ENCODE results near the gene MORC4.

MORC4 gene

DNA sequence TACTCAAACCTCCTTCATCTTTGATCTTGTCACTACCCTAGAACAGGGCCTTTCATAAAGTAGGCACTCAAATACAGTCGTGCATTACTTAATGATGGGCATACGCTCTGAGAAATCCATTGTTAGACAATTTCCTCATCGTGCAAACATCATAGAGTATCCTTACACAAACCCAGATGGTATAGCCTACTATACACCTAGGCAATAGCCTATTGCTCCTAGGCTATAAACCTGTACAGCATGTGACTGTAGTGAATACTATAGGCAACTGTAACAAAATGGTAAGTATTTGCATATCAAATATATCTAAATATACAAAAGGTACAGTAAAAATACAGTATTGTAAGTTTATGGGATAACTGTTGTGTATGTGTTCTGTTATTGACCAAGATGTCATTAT, 47.9 kb downstream of the MORC4 start:
- no peak for DNase-seq

DNA sequence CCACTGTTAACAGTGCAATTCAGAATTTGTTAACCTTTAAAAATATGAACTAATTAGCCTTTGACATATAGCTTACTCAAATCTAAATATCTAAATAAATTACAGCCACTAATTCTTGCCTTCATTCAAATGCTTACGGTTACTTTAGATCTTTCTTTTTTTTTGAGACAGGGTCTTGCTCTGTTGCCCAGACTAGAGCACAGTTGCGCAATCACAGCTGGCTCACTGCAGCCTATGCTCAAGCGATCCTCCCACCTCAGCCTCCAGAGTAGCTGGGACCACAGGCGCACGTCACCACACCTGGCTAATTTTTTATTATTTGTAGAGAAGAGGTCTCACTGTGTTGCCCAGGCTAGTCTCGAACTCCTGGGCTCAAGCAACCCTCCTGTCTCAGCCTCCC, 48.8 kb downstream of the MORC4 start:
- no peak for DNase-seq

DNA sequence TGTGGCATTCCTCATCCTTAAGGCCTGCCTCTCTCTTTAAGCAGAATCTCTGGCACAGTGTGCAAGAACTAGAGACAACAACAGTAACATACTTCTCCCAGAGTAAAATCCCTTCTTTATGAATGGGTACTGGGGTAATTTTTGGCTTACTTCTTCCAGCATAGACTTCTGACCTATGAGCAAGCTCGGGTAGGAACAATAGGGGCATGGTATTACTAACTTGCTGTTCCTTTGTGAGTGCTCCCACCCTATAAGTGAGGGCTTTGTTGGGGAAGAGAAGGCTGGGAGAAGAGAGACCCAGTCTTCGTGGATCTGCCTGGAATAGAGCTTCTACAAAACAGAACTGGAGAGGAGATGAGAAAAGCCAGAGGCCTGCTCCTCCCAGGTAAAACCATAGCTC, 49.6 kb downstream of the MORC4 start:
- DNase-seq = no peak

DNA sequence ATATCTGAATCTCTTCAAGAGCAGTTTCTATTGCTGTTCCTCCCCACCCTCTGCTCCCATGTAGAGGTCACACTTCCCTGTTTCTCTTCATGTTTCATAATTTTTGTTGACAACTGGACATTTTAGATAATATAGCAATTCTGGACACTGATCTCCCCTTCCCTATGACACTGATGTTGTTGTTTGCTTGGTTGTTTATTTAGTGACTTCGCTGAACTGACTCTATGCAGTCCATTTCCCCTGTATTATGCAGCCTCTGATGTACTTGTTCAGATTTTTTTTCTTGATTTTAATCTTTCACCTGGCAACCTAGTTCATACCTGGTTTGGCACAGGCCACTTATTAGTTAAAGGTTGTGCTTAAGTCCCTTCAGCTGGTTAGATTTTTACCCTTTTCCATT, 50.6 kb downstream of the MORC4 start:
- no peak for DNase-seq

- no peak for DNase-seq
Measured at GRCh38 chrX:106948641-106949040, 51.4 kb downstream of the MORC4 start.

- DNase-seq = no peak
Measured at GRCh38 chrX:106946464-106946863, 53.5 kb downstream of the MORC4 start.

DNA sequence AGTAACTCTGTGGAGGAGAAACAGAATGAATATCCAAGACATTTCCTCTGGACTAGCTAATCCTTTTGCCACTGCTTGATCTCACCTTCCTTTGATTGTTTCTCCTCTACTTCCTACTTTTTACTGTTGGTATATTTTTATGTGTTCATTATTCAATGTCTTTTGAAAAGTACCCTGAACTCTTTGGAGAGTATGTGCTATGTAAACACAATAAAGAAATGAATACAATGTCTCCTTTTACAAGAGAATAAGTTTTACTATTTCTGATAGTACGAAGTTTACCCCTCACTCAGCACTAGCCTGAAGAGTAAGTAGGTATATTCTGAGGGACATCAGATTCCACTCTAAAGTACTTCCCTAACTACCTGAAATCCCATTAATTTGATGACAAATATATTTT, 59.9 kb downstream of the MORC4 start:
- no peak for DNase-seq

- DNase-seq = no peak
Measured at GRCh38 chrX:106939566-106939965, 60.4 kb downstream of the MORC4 start.

GRCh38 chrX:106936246-106936645, 63.8 kb downstream of the MORC4 start:
- DNase-seq = no peak

GRCh38 chrX:106935175-106935574, 64.8 kb downstream of the MORC4 start:
- no peak for DNase-seq

DNA sequence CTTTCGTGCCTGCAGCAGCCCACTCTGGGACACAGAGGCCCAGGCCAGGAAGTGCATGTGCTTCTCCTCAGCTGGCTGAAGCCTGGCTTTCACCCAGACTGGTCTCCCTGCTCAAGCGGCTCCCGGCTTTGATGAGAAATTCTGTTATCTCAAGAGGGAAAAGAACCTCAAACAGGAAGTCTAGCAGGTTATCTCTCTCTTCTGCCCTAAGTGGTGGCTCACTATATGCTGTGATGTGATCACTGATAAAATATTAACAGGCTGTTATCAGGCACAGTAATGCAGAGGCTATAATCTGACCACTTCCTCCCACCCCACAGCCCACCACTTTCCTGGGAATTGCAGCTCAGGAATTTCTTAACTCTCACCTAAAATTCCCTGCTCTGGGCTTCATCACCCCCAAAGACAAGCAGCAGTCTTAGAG, 66.5 kb downstream of the MORC4 start:
- DNase-seq = no peak

DNA sequence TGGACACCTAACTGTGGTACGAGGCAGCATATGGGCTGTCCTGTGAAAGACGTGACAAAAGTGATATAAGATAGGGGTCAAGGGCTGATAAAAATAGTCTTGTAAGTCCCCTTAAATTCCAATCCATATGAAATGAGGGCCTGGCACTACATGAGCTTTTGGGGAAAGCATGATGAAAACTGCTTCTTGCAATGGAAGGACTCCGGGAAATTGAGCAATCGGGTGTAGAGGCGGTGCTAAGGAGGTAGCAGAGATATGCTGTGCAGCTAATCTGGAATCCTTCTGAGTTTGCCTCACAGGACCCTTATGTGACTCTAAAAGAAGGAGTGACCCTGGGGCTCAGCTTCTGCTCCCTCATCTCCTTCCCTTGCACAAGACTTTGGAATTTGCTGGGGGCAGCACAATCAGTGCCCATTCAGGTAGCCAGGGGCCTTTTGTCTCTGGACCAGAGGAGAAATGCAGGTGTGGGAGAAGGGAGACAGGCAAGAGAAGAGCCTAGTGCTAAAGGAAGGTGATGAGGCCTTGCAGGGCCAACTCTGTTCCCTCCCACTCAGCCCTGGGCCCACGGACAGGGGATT, 67.0 kb downstream of the MORC4 start:
- DNase-seq = peak; percentile 0

GRCh38 chrX:106932492-106932923, 67.5 kb downstream of the MORC4 start:
- DNase-seq = no peak

GRCh38 chrX:106931831-106932491, 68.1 kb downstream of the MORC4 start:
- DNase-seq = no peak

DNA sequence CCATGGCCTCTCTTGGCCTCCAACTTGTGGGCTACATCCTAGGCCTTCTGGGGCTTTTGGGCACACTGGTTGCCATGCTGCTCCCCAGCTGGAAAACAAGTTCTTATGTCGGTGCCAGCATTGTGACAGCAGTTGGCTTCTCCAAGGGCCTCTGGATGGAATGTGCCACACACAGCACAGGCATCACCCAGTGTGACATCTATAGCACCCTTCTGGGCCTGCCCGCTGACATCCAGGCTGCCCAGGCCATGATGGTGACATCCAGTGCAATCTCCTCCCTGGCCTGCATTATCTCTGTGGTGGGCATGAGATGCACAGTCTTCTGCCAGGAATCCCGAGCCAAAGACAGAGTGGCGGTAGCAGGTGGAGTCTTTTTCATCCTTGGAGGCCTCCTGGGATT, 71.8 kb downstream of the MORC4 start:
- no peak for DNase-seq

DNA sequence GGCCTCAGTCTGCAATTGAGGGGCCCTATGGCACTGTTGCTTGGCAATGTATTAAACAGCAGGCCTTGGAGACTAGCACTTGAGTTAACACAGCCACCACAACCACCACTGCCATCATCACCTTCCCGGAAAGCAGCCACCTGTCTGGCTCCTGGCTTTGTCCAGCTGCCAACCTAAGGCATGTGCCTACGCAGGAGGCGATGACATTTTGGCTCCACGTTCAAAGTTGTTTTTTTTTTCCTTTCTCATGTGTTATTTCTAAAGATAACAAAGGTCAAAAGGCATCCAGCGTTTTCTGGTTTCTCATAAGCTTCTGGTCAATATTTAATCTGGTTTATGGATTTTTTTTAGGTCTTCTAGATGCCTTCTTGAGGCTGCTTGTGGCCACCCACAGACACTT, 72.3 kb downstream of the MORC4 start:
- DNase-seq = no peak

DNA sequence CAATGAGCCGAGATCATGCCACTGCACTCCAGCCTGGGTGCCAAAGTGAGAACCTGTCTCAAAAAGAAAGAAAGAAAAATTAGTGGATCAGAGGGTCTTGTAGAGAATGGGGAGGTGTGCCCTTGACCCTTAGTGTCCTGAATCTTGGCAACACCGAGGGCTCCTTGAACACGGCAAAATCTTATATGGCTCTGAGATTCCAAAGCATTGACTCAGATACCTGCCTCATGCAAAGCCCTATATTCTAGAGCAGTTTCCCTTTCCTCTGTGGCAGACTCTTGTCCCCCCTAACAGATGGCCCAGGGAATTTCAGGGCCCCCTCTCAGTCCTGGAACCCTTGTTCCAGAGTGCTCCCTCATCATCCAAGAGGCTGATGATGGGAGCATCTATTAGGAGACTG, 73.0 kb downstream of the MORC4 start:
- DNase-seq = no peak

GRCh38 chrX:106921637-106922036, 78.4 kb downstream of the MORC4 start:
- DNase-seq = no peak

GRCh38 chrX:106919932-106920452, 80.0 kb downstream of the MORC4 start, which contains the start of gene CLDN2:
Gene CLDN2, plus strand, starts transcription at chrX:106920402. Its CDS starts 7,827 bp downstream, at chrX:106928229.
- DNase-seq = no peak

- DNase-seq = peak; percentile 2 to 32
Measured at GRCh38 chrX:106917830-106918500, 82.0 kb downstream of the MORC4 start.

DNA sequence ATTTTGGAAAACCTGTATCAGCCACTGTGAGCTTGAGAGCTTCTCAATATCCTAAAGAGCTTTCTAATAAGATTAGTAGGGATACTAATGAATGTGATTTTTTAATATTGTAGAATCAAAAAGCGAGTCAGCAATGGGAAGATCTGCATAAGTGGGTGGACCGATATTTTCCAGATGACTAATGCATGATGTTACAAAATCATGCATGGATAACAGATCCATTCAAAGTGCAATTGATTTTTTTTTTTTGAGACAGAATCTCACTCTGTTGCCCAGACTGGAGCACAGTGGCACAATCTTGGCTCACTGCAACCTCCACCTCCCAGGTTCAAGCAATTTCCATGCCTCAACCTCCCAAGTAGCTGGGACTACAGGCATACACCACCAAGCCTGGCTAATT, 87.1 kb downstream of the MORC4 start:
- DNase-seq = no peak

DNA sequence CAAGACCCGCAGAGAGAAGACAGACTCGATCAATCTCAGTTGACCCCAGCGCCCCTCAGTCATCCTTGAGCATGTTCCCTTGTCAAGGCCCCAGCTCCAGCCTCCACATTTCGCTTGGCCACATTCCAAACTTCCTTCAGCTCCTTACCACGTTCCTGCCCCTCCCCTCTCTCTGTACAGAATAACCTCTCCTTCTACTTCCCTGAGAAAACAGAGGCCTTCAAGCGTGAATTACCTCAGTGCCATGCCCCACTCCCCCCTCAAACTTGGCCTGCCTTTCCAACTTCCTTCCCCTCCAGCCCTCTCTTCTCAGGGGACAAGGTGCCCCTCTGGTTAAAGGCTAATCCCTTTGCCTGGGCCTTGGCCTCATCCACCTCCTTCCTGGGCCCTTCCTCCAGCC, 93.7 kb downstream of the MORC4 start:
- no peak for DNase-seq

DNA sequence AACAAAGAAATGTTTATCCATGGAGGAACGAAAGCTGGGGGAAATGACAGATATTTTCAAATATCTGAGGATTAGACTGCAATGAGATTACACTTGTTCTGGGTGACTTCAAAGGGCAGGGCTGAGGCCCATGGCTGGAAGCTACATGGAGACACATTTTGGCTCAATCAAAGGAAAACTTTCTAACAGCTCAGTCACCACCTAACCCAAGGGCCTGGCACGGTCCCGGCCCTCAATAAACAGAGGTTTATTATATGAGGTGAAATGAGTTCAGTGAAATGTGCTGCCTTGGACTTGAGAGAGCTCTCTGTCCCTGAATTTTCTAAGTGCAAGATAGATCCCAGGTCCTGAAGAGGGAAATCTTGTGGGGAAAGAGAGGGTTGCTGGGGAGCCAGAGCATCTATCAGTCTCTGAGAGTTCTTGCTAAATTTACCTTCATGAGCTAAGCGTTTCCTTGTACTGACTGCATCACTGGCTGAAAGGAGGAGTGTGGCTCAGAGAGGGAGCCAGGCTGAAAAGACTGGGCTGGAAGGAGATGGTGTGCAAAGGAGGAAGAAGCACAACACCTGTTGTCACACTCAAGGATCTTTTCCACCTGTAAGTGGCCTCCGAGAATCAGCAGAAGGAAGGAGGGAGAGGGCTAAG, 94.8 kb downstream of the MORC4 start:
- no peak for DNase-seq

All from AML-193 (cell line).